ENCODE results near the gene TMCC3.

TMCC3 gene

GRCh38 chr12:94593822-94594442, 56.4 kb downstream of the TMCC3 start:
- TF ChIP-seq TAF1 (IDR thresholded peaks at IDR 0.05; ENCODE audit: borderline replicate concordance, insufficient read depth, low read length), result no peak
- no peak for TF ChIP-seq FOXP2 (optimal IDR thresholded peaks at IDR 0.05; ENCODE audit: borderline replicate concordance, extremely low read depth, extremely low read length, insufficient read depth)
- no peak for TF ChIP-seq SIN3A (IDR thresholded peaks at IDR 0.05; ENCODE audit: borderline replicate concordance, insufficient read depth, low read length)
- TF ChIP-seq POLR2AphosphoS5 (IDR thresholded peaks at IDR 0.05; ENCODE audit: low read depth, low read length), result no peak
- no peak for TF ChIP-seq REST (IDR thresholded peaks at IDR 0.05; ENCODE audit: insufficient read depth in 1 of 2, low read depth in 2 of 2, low read length in 2 of 2)

GRCh38 chr12:94592080-94592479, 58.3 kb downstream of the TMCC3 start:
- TF ChIP-seq FOXP2 (optimal IDR thresholded peaks at IDR 0.05; ENCODE audit: borderline replicate concordance, extremely low read depth, extremely low read length, insufficient read depth) (no peak), POLR2AphosphoS5 (IDR thresholded peaks at IDR 0.05; ENCODE audit: low read depth, low read length) (no peak), TAF1 (IDR thresholded peaks at IDR 0.05; ENCODE audit: borderline replicate concordance, insufficient read depth, low read length) (no peak), SIN3A (IDR thresholded peaks at IDR 0.05; ENCODE audit: borderline replicate concordance, insufficient read depth, low read length) (no peak), REST (IDR thresholded peaks at IDR 0.05; ENCODE audit: insufficient read depth in 1 of 2, low read depth in 2 of 2, low read length in 2 of 2) (no peak)

GRCh38 chr12:94590428-94590827, 59.9 kb downstream of the TMCC3 start:
- TF ChIP-seq SIN3A (IDR thresholded peaks at IDR 0.05; ENCODE audit: borderline replicate concordance, insufficient read depth, low read length), result no peak
- TF ChIP-seq FOXP2 (optimal IDR thresholded peaks at IDR 0.05; ENCODE audit: borderline replicate concordance, extremely low read depth, extremely low read length, insufficient read depth), result no peak
- no peak for TF ChIP-seq POLR2AphosphoS5 (IDR thresholded peaks at IDR 0.05; ENCODE audit: low read depth, low read length)
- no peak for TF ChIP-seq TAF1 (IDR thresholded peaks at IDR 0.05; ENCODE audit: borderline replicate concordance, insufficient read depth, low read length)
- TF ChIP-seq REST (IDR thresholded peaks at IDR 0.05; ENCODE audit: insufficient read depth in 1 of 2, low read depth in 2 of 2, low read length in 2 of 2), result no peak

GRCh38 chr12:94589591-94590001, 60.8 kb downstream of the TMCC3 start:
- TF ChIP-seq SIN3A (IDR thresholded peaks at IDR 0.05; ENCODE audit: borderline replicate concordance, insufficient read depth, low read length), result no peak
- no peak for TF ChIP-seq FOXP2 (optimal IDR thresholded peaks at IDR 0.05; ENCODE audit: borderline replicate concordance, extremely low read depth, extremely low read length, insufficient read depth)
- no peak for TF ChIP-seq TAF1 (IDR thresholded peaks at IDR 0.05; ENCODE audit: borderline replicate concordance, insufficient read depth, low read length)
- no peak for TF ChIP-seq REST (IDR thresholded peaks at IDR 0.05; ENCODE audit: insufficient read depth in 1 of 2, low read depth in 2 of 2, low read length in 2 of 2)
- TF ChIP-seq POLR2AphosphoS5 (IDR thresholded peaks at IDR 0.05; ENCODE audit: low read depth, low read length), result no peak

Measured in PFSK-1 (cell line).